H1 (cell line): ENCODE measurements around the gene HMGA1.

ENCODE experiments used
- CTCF ChIP-seq, 3 experiments: IDR thresholded peaks; 1 replicate in 2 of 3; 2 replicates in 1 of 3; pipeline versions ENCODE4 v1.5.1 to v1.6.1; 2011; ENCODE audit warnings: low read length in 3 of 3, mild to moderate bottlenecking in 3 of 3, inconsistent platforms in 2 of 3, low read depth in 1 of 3, moderate library complexity in 1 of 3; ENCODE audit not compliant: insufficient read depth in 1 of 3; ENCODE audit errors: control extremely low read depth in 1 of 3
- EP300 ChIP-seq, 2 experiments: IDR thresholded peaks; 1 replicate in 1 of 2; 2 replicates in 1 of 2; pipeline ENCODE4 v1.6.1; 2011 to 2012; ENCODE audit warnings: low read depth in 2 of 2, low read length in 2 of 2, mild to moderate bottlenecking in 2 of 2, borderline replicate concordance in 1 of 2, inconsistent platforms in 1 of 2, moderate library complexity in 1 of 2
- EZH2 ChIP-seq: fragments of 200-600 bp; sonication (generic); IDR thresholded peaks from 2 replicates; pipeline ENCODE4 v1.7.1; 2012; ENCODE audit warnings: low read depth, mild to moderate bottlenecking, moderate library complexity, low read length, inconsistent platforms; ENCODE audit not compliant: severe bottlenecking
- JUN ChIP-seq: IDR thresholded peaks from 2 replicates; pipeline ENCODE4 v1.6.1; 2011; ENCODE audit warnings: low read depth, mild to moderate bottlenecking, improper control_type of control experiment, low read length
- KDM1A ChIP-seq: fragments of 200-600, 300-600 bp; sonication (generic); IDR thresholded peaks from 2 replicates; pipeline ENCODE4 v1.7.1; 2016; ENCODE audit warnings: mild to moderate bottlenecking, low read length, borderline replicate concordance
- NRF1 ChIP-seq: IDR thresholded peaks from 2 replicates; pipeline ENCODE4 v1.6.1; 2011; ENCODE audit warnings: mild to moderate bottlenecking, low read depth, low read length, improper control_type of control experiment
- POLR2A ChIP-seq, 2 experiments: IDR thresholded peaks; 1 replicate in 1 of 2; 2 replicates in 1 of 2; pipeline ENCODE4 v1.6.1; 2011; ENCODE audit warnings: low read depth in 2 of 2, low read length in 2 of 2, mild to moderate bottlenecking in 2 of 2; ENCODE audit errors: control extremely low read depth in 1 of 2
- TBP ChIP-seq: IDR thresholded peaks from 2 replicates; pipeline ENCODE4 v1.6.1; 2011; ENCODE audit warnings: low read depth, low read length, improper control_type of control experiment
- TF ChIP-seq, protein P1 (sequence below): IDR thresholded peaks from 2 replicates; pipeline ENCODE4 v1.6.1; 2012; ENCODE audit warnings: inconsistent platforms

- TF ChIP-seq CTCF (IDR thresholded peaks at IDR 0.05; ENCODE audit: control extremely low read depth in 1 of 3, insufficient read depth in 1 of 3, low read depth in 1 of 3, low read length in 3 of 3) (no peak), EZH2 (no peak), NRF1 (no peak), JUN (no peak), TBP (no peak), KDM1A (no peak), EP300 (IDR thresholded peaks at IDR 0.05; ENCODE audit: borderline replicate concordance in 1 of 2, low read depth in 2 of 2, low read length in 2 of 2) (no peak), POLR2A (IDR thresholded peaks at IDR 0.05; ENCODE audit: control extremely low read depth in 1 of 2, low read depth in 2 of 2, low read length in 2 of 2) (no peak)
- TF ChIP-seq, protein P1, sequence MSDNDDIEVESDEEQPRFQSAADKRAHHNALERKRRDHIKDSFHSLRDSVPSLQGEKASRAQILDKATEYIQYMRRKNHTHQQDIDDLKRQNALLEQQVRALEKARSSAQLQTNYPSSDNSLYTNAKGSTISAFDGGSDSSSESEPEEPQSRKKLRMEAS, result no peak
Measured at GRCh38 chr6:34276191-34276590, 39.5 kb downstream of the HMGA1 start.
